OCI-LY3 (cell line): Measurements from ENCODE around the gene ZYX.

Source experiments
- EZH2phosphoT487 ChIP-seq: fragments of 200-600 bp; shearing (Covaris generic); IDR thresholded peaks from 2 replicates; pipeline ENCODE4 v1.6.1; 2018; ENCODE audit warnings: antibody characterized with exemption, mixed run types, low read depth
- TF ChIP-seq, protein P1 (sequence below): fragments of 200-600, 300-600 bp; sonication (generic); IDR thresholded peaks from 2 replicates; pipeline ENCODE4 v1.5.1; 2014; ENCODE audit warnings: antibody characterized with exemption, low read length, low read depth

DNA sequence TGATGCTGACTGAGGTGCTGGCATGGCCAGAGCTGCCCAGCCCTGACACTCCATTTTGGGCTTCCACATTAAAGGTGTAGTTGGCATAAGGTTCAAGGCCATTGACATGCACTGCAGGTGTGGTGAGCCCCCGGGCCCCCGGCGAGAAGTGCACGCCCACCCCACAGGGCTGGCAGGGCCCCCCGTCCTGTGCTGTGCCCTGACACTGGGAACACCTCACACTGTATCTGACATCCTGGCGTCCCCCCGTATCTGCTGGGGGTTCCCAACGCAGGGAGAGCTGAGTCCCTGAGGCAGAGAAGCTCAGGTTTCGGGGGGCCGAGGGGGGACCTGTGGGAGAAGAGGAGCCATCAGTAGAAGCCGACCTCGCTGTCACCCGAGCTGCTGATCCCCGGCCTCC lies 17.5 kb downstream of the ZYX start:
- TF ChIP-seq, protein P1, sequence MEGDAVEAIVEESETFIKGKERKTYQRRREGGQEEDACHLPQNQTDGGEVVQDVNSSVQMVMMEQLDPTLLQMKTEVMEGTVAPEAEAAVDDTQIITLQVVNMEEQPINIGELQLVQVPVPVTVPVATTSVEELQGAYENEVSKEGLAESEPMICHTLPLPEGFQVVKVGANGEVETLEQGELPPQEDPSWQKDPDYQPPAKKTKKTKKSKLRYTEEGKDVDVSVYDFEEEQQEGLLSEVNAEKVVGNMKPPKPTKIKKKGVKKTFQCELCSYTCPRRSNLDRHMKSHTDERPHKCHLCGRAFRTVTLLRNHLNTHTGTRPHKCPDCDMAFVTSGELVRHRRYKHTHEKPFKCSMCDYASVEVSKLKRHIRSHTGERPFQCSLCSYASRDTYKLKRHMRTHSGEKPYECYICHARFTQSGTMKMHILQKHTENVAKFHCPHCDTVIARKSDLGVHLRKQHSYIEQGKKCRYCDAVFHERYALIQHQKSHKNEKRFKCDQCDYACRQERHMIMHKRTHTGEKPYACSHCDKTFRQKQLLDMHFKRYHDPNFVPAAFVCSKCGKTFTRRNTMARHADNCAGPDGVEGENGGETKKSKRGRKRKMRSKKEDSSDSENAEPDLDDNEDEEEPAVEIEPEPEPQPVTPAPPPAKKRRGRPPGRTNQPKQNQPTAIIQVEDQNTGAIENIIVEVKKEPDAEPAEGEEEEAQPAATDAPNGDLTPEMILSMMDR, result no peak
- TF ChIP-seq EZH2phosphoT487, result no peak
